Measurements from ENCODE around the gene CYB561D1. TPM values are rescaled to one million over a fixed set of nuclear protein-coding genes. Genes with fewer than 3 reads are reported as not detected.

The CYB561D1 gene
- total and polyA plus RNA-seq, 2 of the 8 experiments (the other 6 are each of a cell fraction or from before 2014, with no cell fraction given) = 3.6 to 3.8 TPM

- H3K36me3 ChIP-seq (ENCODE audit: control insufficient read depth in 2 of 4, insufficient read depth in 4 of 4, low read length in 3 of 4) = no peaks in the 10 kb centered on the region; a peak in 1 of 8 replicates
- no peak overlapping the region for H4K5ac ChIP-seq (ENCODE audit: insufficient read length, low read depth, low read length)
- ChIA-PET POLR2A (ENCODE audit: partially characterized antibody) (no interaction called here), CTCF (ENCODE audit: partially characterized antibody) (interaction anchor here (0.7 to 1.1 kb wide), 2 partner anchors 21 to 43 kb away, joined by 4 to 6 read pairs; partner anchors contain the start of gene PSMA5)
- H3K27ac ChIP-seq (ENCODE audit: low read depth, low read length) = no peak overlapping the region
- no peaks in the 10 kb centered on the region; the same call in 1 of the 2 replicates for H3K23me2 ChIP-seq (ENCODE audit: low read depth, low read length)
- H3K18ac ChIP-seq (ENCODE audit: extremely low read depth, low read length) = no peak overlapping the region
- H2AFZ ChIP-seq (ENCODE audit: low read length) = no peak overlapping the region
- WGBS, 2 experiments (ENCODE audit: extremely low coverage in 1 of 2, insufficient coverage in 1 of 2, insufficient read length in 1 of 2, insufficient replicate concordance in 2 of 2, low coverage in 1 of 2, low lambda C conversion rate in 2 of 2, missing lambda C conversion rate in 1 of 2) = 83% methylated on average over 4 of the region's 4 CpGs; no CpG with 5 or more reads in 1 of the 2 experiments
- H3K79me1 ChIP-seq (ENCODE audit: low read depth, low read length) = no peaks in the 10 kb centered on the region
- H3K4ac ChIP-seq (replicated peaks; ENCODE audit: insufficient read length, low read depth, low read length) = no peak overlapping the region
- H3K9ac ChIP-seq (replicated peaks in 1 of 4; ENCODE audit: extremely low read depth in 1 of 4, low read depth in 3 of 4, low read length in 3 of 4) = no peak overlapping the region
- no peak overlapping the region for H2BK20ac ChIP-seq (ENCODE audit: low read length)
- H2BK120ac ChIP-seq (replicated peaks; ENCODE audit: low read depth, low read length) = no peak overlapping the region
- H3K14ac ChIP-seq (ENCODE audit: insufficient read length) = no peak overlapping the region
- H3K23ac ChIP-seq (ENCODE audit: insufficient read length) = no peak overlapping the region
- no peak overlapping the region for H2BK12ac ChIP-seq (ENCODE audit: low read depth, low read length)
- H3K9me3 ChIP-seq (ENCODE audit: insufficient read depth in 2 of 2, low read depth in 1 of 2, low read length in 1 of 2) = no peaks in the 10 kb centered on the region; a peak in 1 of 4 replicates
- H3K79me2 ChIP-seq (ENCODE audit: control insufficient read depth in 1 of 2, insufficient read depth in 2 of 2, low read length in 2 of 2) = no peaks in the 10 kb centered on the region
- H3K4me2 ChIP-seq (ENCODE audit: insufficient read depth in 1 of 2, low read depth in 2 of 2, low read length in 2 of 2) = no peak overlapping the region
- H3K27me3 ChIP-seq (replicated peaks in 1 of 4; ENCODE audit: control insufficient read depth in 3 of 4, extremely low read depth in 1 of 4, insufficient read depth in 3 of 4, low read length in 3 of 4) = no peaks in the 10 kb centered on the region
- no peak overlapping the region for H2BK15ac ChIP-seq (ENCODE audit: low read length)
- H4K8ac ChIP-seq (ENCODE audit: extremely low read depth, insufficient read depth, low read length) = no peak overlapping the region
- no peak overlapping the region for H3K56ac ChIP-seq (replicated peaks; ENCODE audit: insufficient read length, low read depth, low read length)
- DNase-seq (ENCODE audit: low read depth in 1 of 2, low spot score in 2 of 2) (no peak), FAIRE-seq (no peak)
- H3K4me1 ChIP-seq (replicated peaks in 1 of 4; ENCODE audit: control insufficient read depth in 3 of 4, insufficient read depth in 4 of 4, low read length in 3 of 4) = no peaks in the 10 kb centered on the region
- no peak overlapping the region for H2BK5ac ChIP-seq (ENCODE audit: low read depth, low read length)
- no peaks in the 10 kb centered on the region for H4K20me1 ChIP-seq (replicated peaks in 1 of 2; ENCODE audit: control insufficient read depth in 1 of 2, insufficient read depth in 2 of 2, low read length in 2 of 2)
- H4K91ac ChIP-seq (replicated peaks; ENCODE audit: insufficient read length, low read length) = no peak overlapping the region
- H2AK5ac ChIP-seq (ENCODE audit: low read depth, low read length) = no peak overlapping the region
- H3K4me3 ChIP-seq (ENCODE audit: extremely low read depth in 1 of 4, insufficient read depth in 2 of 4, low read depth in 3 of 4, low read length in 4 of 4) = no peak overlapping the region
- TF ChIP-seq SIRT6 (IDR thresholded peaks at IDR 0.05; ENCODE audit: low read length) (no peak), EP300 (IDR thresholded peaks at IDR 0.05; ENCODE audit: borderline replicate concordance in 1 of 2, low read depth in 2 of 2, low read length in 2 of 2) (no peak), CREB1 (IDR thresholded peaks at IDR 0.05) (no peak), GTF2F1 (IDR thresholded peaks at IDR 0.05; ENCODE audit: borderline replicate concordance, low read depth, low read length) (no peak), MAX (IDR thresholded peaks at IDR 0.05) (no peak), SAP30 (IDR thresholded peaks at IDR 0.05; ENCODE audit: insufficient read depth, insufficient replicate concordance, low read length) (no peak), KDM5A (IDR thresholded peaks at IDR 0.05; ENCODE audit: low read length) (no peak), CHD1 (IDR thresholded peaks at IDR 0.05; ENCODE audit: low read depth, low read length) (no peak), TEAD4 (IDR thresholded peaks at IDR 0.05; ENCODE audit: low read depth, low read length) (no peak), CEBPB (IDR thresholded peaks at IDR 0.05; ENCODE audit: low read depth, low read length) (no peak), RFX5 (IDR thresholded peaks at IDR 0.05; ENCODE audit: borderline replicate concordance, low read depth, low read length) (no peak), SP4 (IDR thresholded peaks at IDR 0.05; ENCODE audit: low read length) (no peak), POLR2A (IDR thresholded peaks at IDR 0.05; ENCODE audit: control extremely low read depth in 1 of 2, low read depth in 2 of 2, low read length in 2 of 2) (no peak), POLR2AphosphoS5 (IDR thresholded peaks at IDR 0.05; ENCODE audit: low read depth, low read length) (no peak), CBX8 (IDR thresholded peaks at IDR 0.05; ENCODE audit: borderline replicate concordance, low read depth, low read length) (no peak), SIN3A (conservative IDR thresholded peaks at IDR 0.05 in 1 of 2, IDR thresholded peaks at IDR 0.05 in 1 of 2; ENCODE audit: low read depth in 1 of 2, low read length in 2 of 2) (no peak)
These were observed 46.4 kb upstream of the CYB561D1 start for GRCh38 chr1:109447524-109447923.

Measured in H1 (cell line).